ENCODE data around the gene ZNF667.

DNA sequence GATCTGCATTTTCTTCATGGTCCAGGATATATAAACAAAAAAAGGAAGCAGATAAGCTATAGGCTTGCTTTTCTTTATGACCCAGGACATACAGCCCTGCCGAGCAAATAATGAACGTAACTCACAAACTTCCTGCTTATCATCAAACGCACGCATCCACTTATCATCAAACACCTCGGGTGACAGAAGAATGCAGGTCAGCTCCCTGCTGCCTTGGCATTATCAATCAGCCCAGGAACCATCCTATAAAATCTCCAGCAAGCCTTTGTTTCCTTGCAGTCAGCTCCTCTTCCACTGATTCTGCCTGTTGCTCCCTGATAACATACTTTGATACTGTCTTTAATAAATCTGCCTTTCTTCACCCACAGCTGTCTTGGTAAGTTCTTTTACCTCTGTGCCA lies 78.3 kb downstream of the ZNF667 start:
- TF ChIP-seq, protein P1, sequence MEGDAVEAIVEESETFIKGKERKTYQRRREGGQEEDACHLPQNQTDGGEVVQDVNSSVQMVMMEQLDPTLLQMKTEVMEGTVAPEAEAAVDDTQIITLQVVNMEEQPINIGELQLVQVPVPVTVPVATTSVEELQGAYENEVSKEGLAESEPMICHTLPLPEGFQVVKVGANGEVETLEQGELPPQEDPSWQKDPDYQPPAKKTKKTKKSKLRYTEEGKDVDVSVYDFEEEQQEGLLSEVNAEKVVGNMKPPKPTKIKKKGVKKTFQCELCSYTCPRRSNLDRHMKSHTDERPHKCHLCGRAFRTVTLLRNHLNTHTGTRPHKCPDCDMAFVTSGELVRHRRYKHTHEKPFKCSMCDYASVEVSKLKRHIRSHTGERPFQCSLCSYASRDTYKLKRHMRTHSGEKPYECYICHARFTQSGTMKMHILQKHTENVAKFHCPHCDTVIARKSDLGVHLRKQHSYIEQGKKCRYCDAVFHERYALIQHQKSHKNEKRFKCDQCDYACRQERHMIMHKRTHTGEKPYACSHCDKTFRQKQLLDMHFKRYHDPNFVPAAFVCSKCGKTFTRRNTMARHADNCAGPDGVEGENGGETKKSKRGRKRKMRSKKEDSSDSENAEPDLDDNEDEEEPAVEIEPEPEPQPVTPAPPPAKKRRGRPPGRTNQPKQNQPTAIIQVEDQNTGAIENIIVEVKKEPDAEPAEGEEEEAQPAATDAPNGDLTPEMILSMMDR (IDR thresholded peaks at IDR 0.05; ENCODE audit: low read depth, low read length), result no peak
- TF ChIP-seq POLR2A (IDR thresholded peaks at IDR 0.05; ENCODE audit: extremely low read depth, insufficient read length) (no peak), MYC (IDR thresholded peaks at IDR 0.05; ENCODE audit: low read depth, low read length) (no peak)
- TF ChIP-seq, protein P2, sequence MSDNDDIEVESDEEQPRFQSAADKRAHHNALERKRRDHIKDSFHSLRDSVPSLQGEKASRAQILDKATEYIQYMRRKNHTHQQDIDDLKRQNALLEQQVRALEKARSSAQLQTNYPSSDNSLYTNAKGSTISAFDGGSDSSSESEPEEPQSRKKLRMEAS (IDR thresholded peaks at IDR 0.05; ENCODE audit: low read depth, low read length), result no peak
